Calu3 (cell line): ENCODE measurements around the gene EGFR. TPM values are rescaled to one million over a fixed set of nuclear protein-coding genes. Genes with fewer than 3 reads are reported as not detected.

Experiments used
- BruUV-seq: library from RNA; stranded (reverse); fragments of 400-500 nt; replicated peaks from 2 replicates; lab custom pipeline; 2021; lab: Mats Ljungman, UMichigan
- CTCF ChIA-PET: fragments of 300-600 bp; sonication (Branson Sonifier 250); formaldehyde crosslinking; loops from one replicate; lab custom pipeline; 2022; ENCODE audit warnings: antibody characterized with exemption; lab: Charles Lee
- DNase-seq: peaks from one replicate; pipeline ENCODE4 v3.0.0; 2022
- H3K27ac Mint-ChIP-seq: one replicate; pipeline ENCODE4 v1.8.0; 2022; ENCODE audit warnings: mixed read lengths; ENCODE audit not compliant: unreplicated experiment
- H3K27me3 Mint-ChIP-seq: one replicate; pipeline ENCODE4 v1.8.0; 2022; ENCODE audit warnings: mixed read lengths; ENCODE audit not compliant: unreplicated experiment
- H3K36me3 Mint-ChIP-seq: one replicate; pipeline ENCODE4 v1.8.0; 2022; ENCODE audit warnings: mild to moderate bottlenecking, moderate library complexity, mixed read lengths; ENCODE audit not compliant: insufficient read depth, unreplicated experiment
- H3K4me1 Mint-ChIP-seq: one replicate; pipeline ENCODE4 v1.8.0; 2022; ENCODE audit warnings: mild to moderate bottlenecking, low read depth, mixed read lengths; ENCODE audit not compliant: unreplicated experiment
- H3K4me3 Mint-ChIP-seq: one replicate; pipeline ENCODE4 v1.8.0; 2022; ENCODE audit warnings: mild to moderate bottlenecking, low read depth, moderate library complexity, mixed read lengths; ENCODE audit not compliant: unreplicated experiment
- H3K9me3 Mint-ChIP-seq: one replicate; pipeline ENCODE4 v1.8.0; 2022; ENCODE audit warnings: low read depth, mixed read lengths; ENCODE audit not compliant: unreplicated experiment
- CTCF ChIP-seq: fragments of 200-600 bp; IDR thresholded peaks from one replicate; pipeline ENCODE4 v1.8.0; 2022; ENCODE audit warnings: antibody characterized with exemption; ENCODE audit not compliant: unreplicated experiment
- intact Hi-C: fragments of 100-400 bp; cut with micrococcal nuclease; formaldehyde crosslinking; loops from one replicate; pipeline ENCODE4 v1.10.0; 2022; ENCODE audit not compliant: unreplicated experiment
- total RNA-seq: library from RNA; stranded (reverse); gene quantifications from 2 replicates; pipeline ENCODE4 v1.2.3, GENCODE V29; 2022

The EGFR gene
- total RNA-seq, 1 experiment from 2014 or later, result 87.4 TPM

- Mint-ChIP-seq H3K36me3 (peaks cover 4% of the 10 kb centered on the region), H3K9me3 (no peaks in the 10 kb centered on the region), H3K4me1 (peaks cover 32% of the 10 kb centered on the region), H3K27me3 (no peaks in the 10 kb centered on the region), H3K4me3 (peak overlapping the region; percentile 5), H3K27ac (peak overlapping the region; percentile 47)
- no peak for DNase-seq
- CTCF ChIA-PET, result interaction anchor here (0.6 to 1.9 kb wide), 5 partner anchors 11 to 54 kb away, joined by 3 to 7 read pairs (median 3); no protein-coding TSS in a partner anchor
- TF ChIP-seq CTCF, result no peak
- no TSS peak for BruUV-seq
- intact Hi-C loops, result no loop called here
These were observed 22.4 kb upstream of the EGFR start for GRCh38 chr7:54996391-54996790.

GRCh38 chr7:55004579-55004978, 14.2 kb upstream of the EGFR start:
- Mint-ChIP-seq H3K4me1 (no peaks in the 10 kb centered on the region), H3K9me3 (peaks cover 3% of the 10 kb centered on the region), H3K36me3 (no peaks in the 10 kb centered on the region), H3K27ac (no peak overlapping the region), H3K27me3 (peaks cover 13% of the 10 kb centered on the region), H3K4me3 (no peak overlapping the region)
- no TSS peak for BruUV-seq
- CTCF ChIA-PET, result no interaction called here
- intact Hi-C loops, result no loop called here
- no peak for DNase-seq
- no peak for TF ChIP-seq CTCF

DNA sequence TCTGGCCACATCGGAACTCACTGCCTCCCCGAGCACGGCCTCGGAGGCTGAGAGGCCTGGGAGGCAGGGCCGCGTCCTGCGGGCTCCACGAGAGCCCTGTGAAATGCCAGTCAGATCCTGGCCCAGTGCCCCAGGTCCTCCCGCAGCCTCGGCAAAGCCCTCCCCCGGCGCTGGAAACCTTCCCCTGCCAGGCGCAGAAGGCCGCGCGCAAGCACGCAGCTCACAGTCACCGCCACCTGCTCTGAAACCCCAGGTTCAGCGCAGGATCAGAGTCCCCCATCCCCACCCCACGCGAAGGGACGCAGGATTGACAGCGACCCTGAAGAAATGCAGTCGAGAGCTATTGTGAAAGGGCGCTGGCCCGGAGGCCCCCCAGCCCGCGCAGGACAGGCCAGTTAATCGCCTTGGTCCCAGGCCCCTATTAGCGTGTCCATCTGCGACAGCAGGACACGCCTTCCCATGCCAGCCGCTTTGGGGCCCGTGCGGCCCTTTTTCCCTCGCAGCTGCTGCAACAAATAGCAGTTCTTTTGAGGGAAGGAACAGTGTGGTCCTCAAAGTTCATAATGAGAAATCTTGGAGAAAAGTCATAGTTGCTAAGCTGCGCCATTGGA, 13.5 kb upstream of the EGFR start:
- no peak for TF ChIP-seq CTCF
- Mint-ChIP-seq H3K4me3 (no peak overlapping the region), H3K27ac (no peak overlapping the region), H3K36me3 (no peaks in the 10 kb centered on the region), H3K9me3 (peaks cover 3% of the 10 kb centered on the region), H3K27me3 (peaks cover 13% of the 10 kb centered on the region), H3K4me1 (no peaks in the 10 kb centered on the region)
- CTCF ChIA-PET, result no interaction called here
- no peak for DNase-seq
- intact Hi-C loops, result no loop called here
- BruUV-seq, result no TSS peak

DNA sequence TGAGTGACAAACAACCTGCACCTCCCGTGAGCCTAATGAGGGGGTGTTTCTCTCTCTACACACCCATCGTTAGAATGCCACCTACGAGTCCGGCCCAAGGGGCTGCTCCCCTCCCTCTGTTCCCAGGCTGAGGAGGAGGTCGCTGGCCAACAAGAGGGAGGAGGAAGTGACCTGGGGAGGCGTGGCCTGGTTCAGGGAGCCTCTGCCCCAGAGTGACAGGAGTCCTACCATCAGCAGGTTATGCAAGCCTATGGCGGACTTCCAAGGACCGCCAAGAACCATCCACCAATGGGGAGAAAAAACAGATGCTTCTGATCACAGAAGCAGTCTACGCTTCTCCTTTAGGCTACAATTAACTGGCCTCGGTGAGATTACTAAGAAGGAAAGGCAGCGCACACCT, 12.3 kb upstream of the EGFR start:
- no TSS peak for BruUV-seq
- H3K27ac Mint-ChIP-seq, result no peak overlapping the region
- CTCF ChIA-PET, result no interaction called here

More for the DNA sequence above, 12.3 kb upstream of the EGFR start:
- Mint-ChIP-seq H3K9me3 (peaks cover 3% of the 10 kb centered on the region), H3K36me3 (no peaks in the 10 kb centered on the region), H3K4me1 (no peaks in the 10 kb centered on the region), H3K27me3 (peaks cover 13% of the 10 kb centered on the region), H3K4me3 (no peak overlapping the region)
- DNase-seq, result no peak
- intact Hi-C loops, result no loop called here
- TF ChIP-seq CTCF, result no peak
